HepG2 (cell line): ENCODE results near the gene SNX18. TPM values are rescaled to one million over a fixed set of nuclear protein-coding genes. Genes with fewer than 3 reads are reported as not detected.

Source experiments
- ATAC-seq: fragments of 200-7000 bp; cut with Tn5 transposase; 3 replicates; pipeline ENCODE4 v1.9.1; 2020; ENCODE audit warnings: mild to moderate bottlenecking, moderate library complexity
- BruUV-seq: library from RNA; stranded (reverse); fragments of 400-500 nt; replicated peaks from 2 replicates; lab custom pipeline; 2021; lab: Mats Ljungman, UMichigan
- CTCF ChIA-PET: fragments of 300-600 bp; formaldehyde crosslinking; extraction: SDS; loops from one replicate; lab custom pipeline; 2021; ENCODE audit warnings: low total read pairs, inconsistent platforms, low intra/inter-chr PET ratio; lab: Yijun Ruan, JAX
- POLR2A ChIA-PET: fragments of 350-600 bp; sonication (Branson Sonifier 250); formaldehyde crosslinking; loops from one replicate; lab custom pipeline; 2020; ENCODE audit warnings: antibody characterized with exemption, inconsistent platforms; lab: Yijun Ruan, JAX
- DNase-seq: peaks from one replicate; pipeline ENCODE4 v3.0.0-alpha.2; 2015; ENCODE audit warnings: low spot score
- FAIRE-seq: peaks from 3 replicates; lab custom pipeline; 2011; peaks lifted over from hg19 to GRCh38; lab: Jason Lieb, UNC
- H2AFZ ChIP-seq: one replicate; pipeline ENCODE4 v1.6.1; 2011; ENCODE audit warnings: low read length, inconsistent platforms
- H3K27ac ChIP-seq: fragments of 300-600 bp; 3 replicates; pipeline ENCODE4 v1.8.0; 2011; ENCODE audit warnings: mixed run types, mild to moderate bottlenecking, mixed read lengths, low read length, inconsistent platforms; ENCODE audit not compliant: insufficient read depth; ENCODE audit errors: extremely low read length
- H3K27me3 ChIP-seq, 2 experiments: fragments of 200-600 bp in 1 of 2; 2 replicates in 1 of 2; 3 replicates in 1 of 2; pipeline versions ENCODE4 v1.6.0 to v1.8.0; 2011; ENCODE audit warnings: low read length in 2 of 2, mild to moderate bottlenecking in 2 of 2, moderate library complexity in 2 of 2, inconsistent platforms in 1 of 2; ENCODE audit not compliant: insufficient read depth in 2 of 2, control insufficient read depth in 1 of 2
- H3K36me3 ChIP-seq, 2 experiments: fragments of 200-600 bp in 1 of 2; replicated peaks in 1 of 2; 2 replicates in 1 of 2; 3 replicates in 1 of 2; pipeline versions ENCODE4 v1.5.1 to v1.8.0; 2011; ENCODE audit warnings: low read length in 2 of 2, inconsistent platforms in 1 of 2; ENCODE audit not compliant: insufficient read depth in 2 of 2, control insufficient read depth in 1 of 2
- H3K4me1 ChIP-seq: 2 replicates; pipeline ENCODE4 v1.5.1; 2012; ENCODE audit warnings: low read length, inconsistent platforms; ENCODE audit not compliant: insufficient read depth
- H3K4me2 ChIP-seq: 2 replicates; pipeline ENCODE4 v1.6.0; 2011; ENCODE audit warnings: low read depth, low read length, inconsistent platforms
- H3K4me3 ChIP-seq, 3 experiments: fragments of 200-600 bp in 1 of 3; sonication (generic), shearing (Covaris generic) in 1 of 3; replicated peaks in 1 of 3; 2 replicates each; pipeline ENCODE4 v1.5.1; 2011 to 2016; ENCODE audit warnings: low read length in 3 of 3, inconsistent platforms in 2 of 3, low read depth in 2 of 3, mild to moderate bottlenecking in 2 of 3, control low read depth in 1 of 3, mixed read lengths in 1 of 3; ENCODE audit not compliant: insufficient read depth in 1 of 3
- H3K79me2 ChIP-seq: one replicate; pipeline ENCODE4 v1.6.1; 2011; ENCODE audit warnings: low read length, inconsistent platforms; ENCODE audit not compliant: insufficient read depth
- H3K9ac ChIP-seq: 2 replicates; pipeline ENCODE4 v1.6.0; 2011; ENCODE audit warnings: mild to moderate bottlenecking, low read depth, low read length, inconsistent platforms; ENCODE audit not compliant: insufficient read depth
- H3K9me3 ChIP-seq: 2 replicates; pipeline ENCODE4 v1.5.1; 2012; ENCODE audit warnings: mild to moderate bottlenecking, low read length
- H4K20me1 ChIP-seq: 2 replicates; pipeline ENCODE4 v1.6.0; 2011; ENCODE audit warnings: inconsistent platforms, mild to moderate bottlenecking, low read length, moderate library complexity; ENCODE audit not compliant: insufficient read depth
- ESRRA ChIP-seq: sonication (generic); formaldehyde crosslinking; IDR thresholded peaks from 2 replicates; pipeline ENCODE4 v1.5.1; 2020; ENCODE audit warnings: mild to moderate bottlenecking, low read depth, missing genetic modification reagents
- KDM5A ChIP-seq: fragments of 200-600 bp; sonication (generic); IDR thresholded peaks from 2 replicates; pipeline ENCODE4 v1.7.0; 2018; ENCODE audit warnings: antibody characterized with exemption, mild to moderate bottlenecking, low read length, borderline replicate concordance
- NFKB2 ChIP-seq: sonication (generic); formaldehyde crosslinking; IDR thresholded peaks from 2 replicates; pipeline ENCODE4 v1.4.0; 2020; ENCODE audit warnings: missing genetic modification reagents, borderline replicate concordance
- PHF20 ChIP-seq: sonication (generic); formaldehyde crosslinking; IDR thresholded peaks from 2 replicates; pipeline ENCODE4 v1.5.0; 2020; ENCODE audit warnings: mild to moderate bottlenecking, missing genetic modification reagents
- POLR2G ChIP-seq: fragments of 200-400 bp; formaldehyde crosslinking; IDR thresholded peaks from 2 replicates; pipeline ENCODE4 v1.6.1; 2018; ENCODE audit warnings: mild to moderate bottlenecking, low read depth, low read length, moderate library complexity
- RFX5 ChIP-seq: IDR thresholded peaks from 2 replicates; pipeline ENCODE4 v1.6.1; 2011; ENCODE audit warnings: low read depth, low read length, improper control_type of control experiment
- RFXAP ChIP-seq: sonication (generic); formaldehyde crosslinking; IDR thresholded peaks from 2 replicates; pipeline ENCODE4 v1.4.0; 2020; ENCODE audit warnings: missing genetic modification reagents, borderline replicate concordance
- SNRNP70 ChIP-seq: fragments of 200-400 bp; formaldehyde crosslinking; IDR thresholded peaks from 2 replicates; pipeline ENCODE4 v1.6.1; 2017; ENCODE audit warnings: mild to moderate bottlenecking, low read depth, low read length, moderate library complexity
- SUZ12 ChIP-seq: fragments of 150-350 bp; IDR thresholded peaks from 2 replicates; pipeline ENCODE4 v1.6.1; 2014; ENCODE audit warnings: low read depth, low read length
- ZBTB39 ChIP-seq: sonication (generic); formaldehyde crosslinking; IDR thresholded peaks from 2 replicates; pipeline ENCODE4 v1.5.0; 2020; ENCODE audit warnings: missing genetic modification reagents
- ZBTB46 ChIP-seq: sonication (generic); formaldehyde crosslinking; IDR thresholded peaks from 2 replicates; pipeline ENCODE4 v1.4.0; 2020; ENCODE audit warnings: mild to moderate bottlenecking, missing genetic modification reagents, borderline replicate concordance
- ZFP1 ChIP-seq: IDR thresholded peaks from 2 replicates; pipeline ENCODE4 v1.6.1; 2016
- ZNF124 ChIP-seq: sonication (generic); formaldehyde crosslinking; IDR thresholded peaks from 2 replicates; pipeline ENCODE4 v1.4.0; 2020; ENCODE audit warnings: missing genetic modification reagents
- ZNF337 ChIP-seq: sonication (generic); formaldehyde crosslinking; IDR thresholded peaks from 2 replicates; pipeline ENCODE4 v1.5.1; 2020; ENCODE audit warnings: missing genetic modification reagents, low read depth, mild to moderate bottlenecking, borderline replicate concordance
- ZNF34 ChIP-seq: sonication (generic); formaldehyde crosslinking; IDR thresholded peaks from 2 replicates; pipeline ENCODE4 v1.4.0; 2020; ENCODE audit warnings: mild to moderate bottlenecking, missing genetic modification reagents, borderline replicate concordance
- ZNF550 ChIP-seq: sonication (generic); formaldehyde crosslinking; IDR thresholded peaks from 2 replicates; pipeline ENCODE4 v1.4.0; 2020; ENCODE audit warnings: mild to moderate bottlenecking, missing genetic modification reagents, borderline replicate concordance
- ZNF672 ChIP-seq: sonication (generic); formaldehyde crosslinking; IDR thresholded peaks from 2 replicates; pipeline ENCODE4 v1.8.1; 2022; ENCODE audit warnings: missing genetic modification reagents
- ZNF724P ChIP-seq: sonication (generic); formaldehyde crosslinking; IDR thresholded peaks from 2 replicates; pipeline ENCODE4 v1.8.0; 2022; ENCODE audit warnings: missing genetic modification reagents, borderline replicate concordance
- ZNF761 ChIP-seq: sonication (generic); formaldehyde crosslinking; conservative IDR thresholded peaks from 2 replicates; pipeline ENCODE4 v1.4.0; 2020; ENCODE audit warnings: mild to moderate bottlenecking, missing genetic modification reagents
- WGBS: methylation state at CpG from one replicate; pipeline ENCODE4 v1.1.6; 2017; ENCODE audit warnings: low lambda C conversion rate; 5-methylcytosine and 5-hydroxymethylcytosine counted together
- in situ Hi-C: cut with HindIII; loops from 2 replicates; pipeline ENCODE4 v1.10.0; 2017; ENCODE audit warnings: low pct_unique_long_range_greater_than_20kb; ENCODE audit not compliant: extremely low pct_ligation_motif_present
- intact Hi-C: fragments of 100-400 bp; cut with micrococcal nuclease; formaldehyde crosslinking; loops from one replicate; pipeline ENCODE4 v1.10.0; 2022; ENCODE audit not compliant: unreplicated experiment
- polyA plus RNA-seq, 8 experiments: library from polyadenylated mRNA; depleted of rRNA in 3 of 8; stranded (reverse) in 7 of 8; unstranded in 1 of 8; fragments of >200 nt; fragmentation: Illumina TruSeq in 4 of 8; extraction: Trizol in 4 of 8; gene quantifications; 2 replicates each; pipeline versions ENCODE4 v1.2.1 to v1.2.3, GENCODE V29; 2011 to 2016; ENCODE audit warnings: low read depth in 4 of 8, missing spikeins in 1 of 8, mixed read lengths in 1 of 8; ENCODE audit not compliant: insufficient read depth in 1 of 8
- total RNA-seq, 5 experiments: library from RNA; depleted of rRNA; stranded (reverse); fragments of >200 nt; fragmentation: Illumina TruSeq; extraction: Trizol; gene quantifications; 2 replicates each; pipeline ENCODE4 v1.2.3, GENCODE V29; 2016; ENCODE audit warnings: low read depth in 1 of 5
- TF ChIP-seq, protein P1 (sequence below): sonication (generic); formaldehyde crosslinking; IDR thresholded peaks from 2 replicates; pipeline ENCODE4 v1.5.0; 2020; ENCODE audit warnings: missing genetic modification reagents

Gene SNX18
- total and polyA plus RNA-seq, 2 of the 13 experiments (the other 11 are each of a cell fraction or from before 2014, with no cell fraction given) = 2.3 to 6.2 TPM

- TF ChIP-seq PHF20 (CRISPR knock-in tag) (no peak), ESRRA (CRISPR knock-in tag) (no peak)
Observed at GRCh38 chr5:54470677-54471076, 46.9 kb upstream of the SNX18 start (continued).

DNA sequence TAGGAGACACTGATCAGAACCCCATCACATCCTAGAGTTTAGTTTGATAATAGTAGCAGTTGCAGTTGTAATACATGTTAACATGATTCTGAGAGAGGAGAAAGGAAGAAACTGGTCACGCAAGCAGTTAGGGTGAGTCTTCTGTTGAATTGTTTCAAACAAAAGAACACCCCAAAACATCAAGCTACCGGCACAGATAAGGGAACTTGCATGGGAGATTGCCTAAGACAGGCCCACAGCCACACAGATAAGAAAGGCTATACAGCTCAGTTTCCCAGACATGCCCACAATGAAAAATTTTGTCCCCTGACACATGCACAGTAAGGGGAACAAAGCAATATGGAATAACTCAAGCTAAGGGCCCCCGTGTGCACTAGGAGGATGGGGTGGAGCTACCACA, 46.2 kb upstream of the SNX18 start:
- POLR2A ChIA-PET = no interaction called here
- TF ChIP-seq ZNF550 (CRISPR knock-in tag) = no peak
- no peak for TF ChIP-seq SUZ12
- no peak for TF ChIP-seq ZNF761 (CRISPR knock-in tag)
- TF ChIP-seq ZNF124 (CRISPR knock-in tag) = no peak
- no peak for TF ChIP-seq ZNF724P
- TF ChIP-seq ZNF337 (CRISPR knock-in tag) = no peak
- TF ChIP-seq ZBTB46 (CRISPR knock-in tag) = no peak
- no peak for TF ChIP-seq ZNF672 (CRISPR knock-in tag)
- TF ChIP-seq ZBTB39 (CRISPR knock-in tag) = no peak
- no peak for TF ChIP-seq KDM5A
- TF ChIP-seq, protein P1, sequence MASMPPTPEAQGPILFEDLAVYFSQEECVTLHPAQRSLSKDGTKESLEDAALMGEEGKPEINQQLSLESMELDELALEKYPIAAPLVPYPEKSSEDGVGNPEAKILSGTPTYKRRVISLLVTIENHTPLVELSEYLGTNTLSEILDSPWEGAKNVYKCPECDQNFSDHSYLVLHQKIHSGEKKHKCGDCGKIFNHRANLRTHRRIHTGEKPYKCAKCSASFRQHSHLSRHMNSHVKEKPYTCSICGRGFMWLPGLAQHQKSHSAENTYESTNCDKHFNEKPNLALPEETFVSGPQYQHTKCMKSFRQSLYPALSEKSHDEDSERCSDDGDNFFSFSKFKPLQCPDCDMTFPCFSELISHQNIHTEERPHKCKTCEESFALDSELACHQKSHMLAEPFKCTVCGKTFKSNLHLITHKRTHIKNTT (CRISPR knock-in tag) = no peak
- TF ChIP-seq ZFP1 (CRISPR knock-in tag) = no peak
- TF ChIP-seq ZNF34 = no peak
- TF ChIP-seq SNRNP70 = no peak
- no peak for TF ChIP-seq RFXAP
- no peak for TF ChIP-seq POLR2G
- TF ChIP-seq RFX5 = no peak
- TF ChIP-seq NFKB2 (CRISPR knock-in tag) = no peak

More for the DNA sequence above, 46.2 kb upstream of the SNX18 start:
- intact Hi-C loops (no loop called here), in situ Hi-C loops (no loop called here)
- FAIRE-seq = no peak
- Histone ChIP-seq H3K4me3 (no peak overlapping the region), H2AFZ (no peak overlapping the region), H3K27ac (no peak overlapping the region), H3K9me3 (no peaks in the 10 kb centered on the region), H3K4me2 (no peak overlapping the region), H3K9ac (no peak overlapping the region), H3K27me3 (no peaks in the 10 kb centered on the region; a peak in 1 of 5 replicates), H3K4me1 (no peaks in the 10 kb centered on the region), H3K79me2 (no peaks in the 10 kb centered on the region), H3K36me3 (no peaks in the 10 kb centered on the region), H4K20me1 (no peaks in the 10 kb centered on the region)
- WGBS = 19% methylated on average over 3 of the region's 3 CpGs
- DNase-seq = no peak
- CTCF ChIA-PET = no interaction called here
- no TSS peak for BruUV-seq
- no peak for ATAC-seq
